Uterus (tissue), 4 donors: ENCODE results near the gene LMO7. TPM values are rescaled to one million over a fixed set of nuclear protein-coding genes. Genes with fewer than 3 reads are reported as not detected.

Experiments used
- DNase-seq, 2 donors: peaks; one replicate each; pipeline ENCODE4 v3.0.0-alpha.2; 2019 to 2020
- H3K27ac ChIP-seq, 2 donors: fragments of 200-600 bp; sonication (generic); 1 replicate in 1 of 2; 2 replicates in 1 of 2; pipeline ENCODE4 v1.5.1; 2016 to 2018
- H3K27me3 ChIP-seq, 2 donors: fragments of 200-600 bp; sonication (generic); one replicate each; pipeline ENCODE4 v1.5.1; 2018 to 2019; ENCODE audit warnings: control low read depth in 1 of 2
- H3K36me3 ChIP-seq, 2 donors: fragments of 200-600 bp; sonication (generic); one replicate each; pipeline ENCODE4 v1.5.1; 2019; ENCODE audit warnings: control low read depth in 1 of 2
- H3K4me1 ChIP-seq, 2 donors: fragments of 200-600 bp; sonication (generic); one replicate each; pipeline ENCODE4 v1.5.1; 2018 to 2019; ENCODE audit warnings: control low read depth in 1 of 2
- H3K4me3 ChIP-seq, 2 donors: fragments of 200-600 bp; sonication (generic); 1 replicate in 1 of 2; 2 replicates in 1 of 2; pipeline ENCODE4 v1.5.1; 2018 to 2019; ENCODE audit warnings: mild to moderate bottlenecking in 1 of 2
- H3K9me3 ChIP-seq, 2 donors: fragments of 200-600 bp; sonication (generic); one replicate each; pipeline ENCODE4 v1.5.1; 2019; ENCODE audit warnings: control low read depth in 1 of 2
- POLR2A ChIP-seq, 2 donors: fragments of 450-650 bp; IDR thresholded peaks; one replicate each; pipeline ENCODE4 v1.6.1; 2016; ENCODE audit warnings: antibody characterized with exemption in 2 of 2, mild to moderate bottlenecking in 1 of 2, moderate library complexity in 1 of 2
- intact Hi-C: fragments of 100-400 bp; cut with DNase I; formaldehyde crosslinking; loops from one replicate; pipeline ENCODE4 v1.15.1; 2023; ENCODE audit warnings: low total_unique reads
- total RNA-seq, 4 donors: library from RNA; depleted of rRNA in 3 of 4; stranded (reverse); fragments of >200 nt in 3 of 4; gene quantifications; one replicate each; pipeline versions ENCODE4 v1.1.0 to v1.2.4, GENCODE V29; 2014 to 2023
- TF ChIP-seq, protein P1 (sequence below), 4 experiments: fragments of 200-600 bp in 2 of 4; fragments of 450-650 bp in 2 of 4; sonication (generic) in 2 of 4; IDR thresholded peaks; one replicate each; pipeline ENCODE4 v1.5.1; 2016 to 2019; ENCODE audit warnings: antibody characterized with exemption in 4 of 4, mild to moderate bottlenecking in 2 of 4, moderate library complexity in 1 of 4
- donor health status: DM: yes; HTN: yes; CAD: no.

Gene LMO7
- total RNA-seq, 4 donors from 2014 or later, result 2.6 to 55.4 (median 24.2) TPM

DNA sequence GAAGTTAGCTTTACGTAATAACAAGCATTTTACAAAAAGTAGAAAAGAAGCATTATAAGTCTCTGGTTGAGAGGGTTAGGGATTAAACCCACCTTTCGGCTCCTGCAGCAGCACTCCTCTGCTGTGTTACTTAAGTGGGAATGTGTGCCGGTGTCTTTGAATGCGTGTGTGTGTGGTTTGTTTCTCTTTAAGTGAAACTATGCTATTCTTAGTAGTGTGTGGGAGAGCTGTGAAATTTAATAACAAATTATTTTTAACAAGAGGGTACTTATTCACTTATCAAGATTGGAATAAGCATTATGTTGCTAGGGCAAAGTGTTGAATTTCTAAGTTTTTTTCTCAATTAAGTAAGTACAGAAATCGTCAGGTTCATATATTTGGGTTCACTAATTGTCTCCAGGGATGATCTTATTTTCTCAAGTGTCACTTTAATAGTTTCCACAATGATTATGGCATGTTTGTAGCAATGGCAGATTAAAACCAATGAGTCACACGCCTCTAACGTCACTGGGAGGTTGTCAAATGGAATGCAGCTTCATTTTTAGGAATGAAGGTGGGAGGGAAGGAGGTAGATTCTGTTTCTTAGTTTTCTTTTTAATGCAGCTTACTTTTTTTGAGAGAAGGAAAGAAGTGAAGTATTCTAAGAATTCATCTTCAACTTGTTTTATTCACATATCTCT, 151.3 kb downstream of the LMO7 start:
- Histone ChIP-seq H3K36me3 (no peaks in the 10 kb centered on the region), H3K27ac (no peak overlapping the region), H3K27me3 (no peaks in the 10 kb centered on the region), H3K4me3 (no peak overlapping the region), H3K9me3 (peaks cover 0 to 3% of the 10 kb centered on the region in 2 donors), H3K4me1 (no peaks in the 10 kb centered on the region)
- no peak for DNase-seq
- no peak for TF ChIP-seq POLR2A (IDR thresholded peaks at IDR 0.05)
- TF ChIP-seq, protein P1, sequence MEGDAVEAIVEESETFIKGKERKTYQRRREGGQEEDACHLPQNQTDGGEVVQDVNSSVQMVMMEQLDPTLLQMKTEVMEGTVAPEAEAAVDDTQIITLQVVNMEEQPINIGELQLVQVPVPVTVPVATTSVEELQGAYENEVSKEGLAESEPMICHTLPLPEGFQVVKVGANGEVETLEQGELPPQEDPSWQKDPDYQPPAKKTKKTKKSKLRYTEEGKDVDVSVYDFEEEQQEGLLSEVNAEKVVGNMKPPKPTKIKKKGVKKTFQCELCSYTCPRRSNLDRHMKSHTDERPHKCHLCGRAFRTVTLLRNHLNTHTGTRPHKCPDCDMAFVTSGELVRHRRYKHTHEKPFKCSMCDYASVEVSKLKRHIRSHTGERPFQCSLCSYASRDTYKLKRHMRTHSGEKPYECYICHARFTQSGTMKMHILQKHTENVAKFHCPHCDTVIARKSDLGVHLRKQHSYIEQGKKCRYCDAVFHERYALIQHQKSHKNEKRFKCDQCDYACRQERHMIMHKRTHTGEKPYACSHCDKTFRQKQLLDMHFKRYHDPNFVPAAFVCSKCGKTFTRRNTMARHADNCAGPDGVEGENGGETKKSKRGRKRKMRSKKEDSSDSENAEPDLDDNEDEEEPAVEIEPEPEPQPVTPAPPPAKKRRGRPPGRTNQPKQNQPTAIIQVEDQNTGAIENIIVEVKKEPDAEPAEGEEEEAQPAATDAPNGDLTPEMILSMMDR (IDR thresholded peaks at IDR 0.05), result no peak
- intact Hi-C loops, result no loop called here

DNA sequence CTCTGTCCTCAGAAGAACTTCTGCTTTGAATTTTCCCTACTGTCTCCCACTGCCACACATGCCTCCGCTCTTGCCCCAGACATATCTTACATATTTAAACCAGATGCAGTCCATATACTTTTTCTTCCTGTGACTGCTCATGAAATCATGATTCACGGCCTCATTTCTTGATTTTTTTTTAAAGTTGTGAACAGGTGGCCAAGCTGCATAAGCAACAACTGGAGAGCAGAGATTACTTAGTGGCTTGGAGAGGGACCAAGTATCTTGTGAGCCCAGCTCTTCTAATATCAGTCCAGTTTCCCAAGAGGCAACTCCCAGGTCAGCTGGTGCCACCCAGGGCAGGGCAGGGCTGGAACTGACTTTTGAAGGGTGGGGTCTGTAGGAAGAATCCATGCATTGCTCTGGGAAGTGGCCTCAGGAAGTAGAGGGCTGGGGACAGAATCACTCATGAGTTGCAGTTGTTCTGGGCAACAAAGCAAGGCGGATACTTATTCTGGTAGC, 152.4 kb downstream of the LMO7 start:
- H3K4me1 ChIP-seq, result no peaks in the 10 kb centered on the region
- no peak overlapping the region for H3K27ac ChIP-seq
- TF ChIP-seq, protein P1 (IDR thresholded peaks at IDR 0.05), result no peak
- TF ChIP-seq POLR2A (IDR thresholded peaks at IDR 0.05), result no peak
- no peak for DNase-seq
- H3K4me3 ChIP-seq, result no peak overlapping the region
- H3K9me3 ChIP-seq, result no peaks in the 10 kb centered on the region
- intact Hi-C loops, result no loop called here
- H3K36me3 ChIP-seq, result no peaks in the 10 kb centered on the region
- H3K27me3 ChIP-seq, result no peaks in the 10 kb centered on the region

DNA sequence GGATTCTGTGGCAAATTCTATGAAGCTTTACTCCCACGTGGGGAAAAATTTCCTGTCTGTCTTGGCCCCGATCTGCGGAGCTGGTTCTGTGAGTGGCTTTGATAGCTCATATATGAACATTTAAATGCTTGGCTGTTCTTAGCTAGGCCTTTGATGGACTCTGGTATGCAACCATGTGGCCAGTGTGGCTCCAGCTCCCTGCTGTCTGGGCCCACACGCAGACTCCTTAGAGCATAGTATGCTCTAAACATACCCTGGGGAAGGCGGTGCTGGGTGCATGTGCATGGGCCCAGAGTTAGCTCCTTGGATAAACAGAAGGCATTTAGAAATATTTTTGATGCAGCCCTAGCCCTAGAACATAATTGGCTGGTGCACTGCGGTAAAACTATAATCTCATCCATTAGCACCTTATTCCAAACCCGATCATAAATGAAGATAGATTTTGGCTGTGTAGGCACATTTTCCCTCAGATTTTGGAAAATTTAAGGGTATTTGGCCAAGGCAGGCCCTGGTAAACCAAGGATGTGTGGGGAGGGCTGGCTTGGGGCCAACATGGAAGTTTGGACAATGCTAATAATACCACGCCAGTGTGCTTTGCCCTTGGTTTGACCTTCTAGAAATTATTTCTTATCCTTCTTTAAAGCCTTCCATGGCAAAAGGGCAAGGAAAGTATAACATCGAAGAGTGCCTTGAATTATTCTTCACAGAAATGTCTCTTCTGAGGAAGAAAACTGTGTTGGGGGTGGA, 153.5 kb downstream of the LMO7 start:
- TF ChIP-seq, protein P1 (IDR thresholded peaks at IDR 0.05), result no peak
- no peak for TF ChIP-seq POLR2A (IDR thresholded peaks at IDR 0.05)
- intact Hi-C loops, result no loop called here
- Histone ChIP-seq H3K27me3 (no peaks in the 10 kb centered on the region), H3K9me3 (no peaks in the 10 kb centered on the region), H3K4me1 (no peaks in the 10 kb centered on the region), H3K27ac (no peak overlapping the region), H3K4me3 (no peak overlapping the region), H3K36me3 (no peaks in the 10 kb centered on the region)
- DNase-seq, result no peak

DNA sequence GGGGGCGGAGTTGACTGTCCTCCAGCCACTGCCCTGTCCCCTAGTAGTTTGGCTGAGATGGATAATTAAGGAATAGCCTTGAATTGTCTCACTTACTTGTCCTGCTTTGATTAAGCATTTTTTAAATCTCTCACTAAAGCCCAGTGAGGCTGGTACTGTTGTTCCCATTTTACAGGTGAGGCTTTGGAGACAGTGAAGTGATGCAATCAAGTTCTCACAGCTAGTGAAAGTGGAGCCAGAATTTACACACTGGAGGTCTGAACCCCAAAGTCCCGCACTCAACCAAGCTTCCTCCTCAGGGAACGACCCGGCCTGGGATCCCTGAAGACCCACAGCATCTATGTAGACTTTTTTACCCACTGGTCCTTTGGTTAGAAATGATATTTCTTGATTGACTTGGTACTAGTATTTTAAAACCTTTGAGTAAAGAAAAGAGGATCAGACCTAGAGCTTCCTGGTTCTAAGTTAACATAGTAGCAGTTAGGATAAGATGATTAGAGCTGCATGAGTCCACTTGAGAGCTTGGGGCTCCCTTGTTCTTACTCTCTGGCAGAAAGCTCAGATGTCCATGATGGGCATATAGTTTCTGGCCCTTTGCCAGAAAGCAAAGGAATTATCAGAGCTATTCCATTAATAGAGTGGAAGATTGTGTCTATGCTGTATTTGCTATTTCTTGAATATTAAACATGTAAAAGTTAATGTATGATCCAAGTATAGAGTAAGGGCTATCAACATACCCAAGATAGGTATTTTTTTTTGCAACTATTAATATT, 154.3 kb downstream of the LMO7 start:
- no peak overlapping the region for H3K27ac ChIP-seq
- no peaks in the 10 kb centered on the region for H3K9me3 ChIP-seq
- H3K27me3 ChIP-seq, result no peaks in the 10 kb centered on the region
- no peaks in the 10 kb centered on the region for H3K4me1 ChIP-seq
- no peak for DNase-seq
- TF ChIP-seq, protein P1 (IDR thresholded peaks at IDR 0.05), result no peak
- TF ChIP-seq POLR2A (IDR thresholded peaks at IDR 0.05), result no peak
- intact Hi-C loops, result no loop called here
- H3K4me3 ChIP-seq, result no peak overlapping the region
- H3K36me3 ChIP-seq, result no peaks in the 10 kb centered on the region
